Neuronal stem cell (in vitro differentiated cells): ENCODE results near the gene CRB3.

Experiments used
- DNase-seq: peaks from one replicate; pipeline ENCODE4 v3.0.0-alpha.2; 2013; ENCODE audit warnings: low spot score
- H2AFZ ChIP-seq: one replicate; pipeline ENCODE4 v1.6.1; 2013; ENCODE audit warnings: mild to moderate bottlenecking, low read length, inconsistent platforms
- H2AK5ac ChIP-seq: 2 replicates; pipeline ENCODE4 v1.6.1; 2013; ENCODE audit warnings: low read depth, mild to moderate bottlenecking, inconsistent platforms, low read length, moderate library complexity, mixed read lengths
- H2BK120ac ChIP-seq: 2 replicates; pipeline ENCODE4 v1.6.1; 2013; ENCODE audit warnings: low read depth, mild to moderate bottlenecking, inconsistent platforms, low read length, moderate library complexity, mixed read lengths
- H2BK12ac ChIP-seq: one replicate; pipeline ENCODE4 v1.6.1; 2013; ENCODE audit warnings: low read length, inconsistent platforms
- H2BK15ac ChIP-seq: 2 replicates; pipeline ENCODE4 v1.6.1; 2013; ENCODE audit warnings: mild to moderate bottlenecking, low read length, inconsistent platforms, mixed read lengths
- H2BK5ac ChIP-seq: one replicate; pipeline ENCODE4 v1.6.1; 2013; ENCODE audit warnings: inconsistent platforms, mild to moderate bottlenecking, low read length, moderate library complexity
- H3K14ac ChIP-seq: one replicate; pipeline ENCODE4 v1.6.1; 2013; ENCODE audit warnings: low read length, inconsistent platforms
- H3K18ac ChIP-seq: 2 replicates; pipeline ENCODE4 v1.6.1; 2013; ENCODE audit warnings: low read length, inconsistent platforms
- H3K23ac ChIP-seq: 2 replicates; pipeline ENCODE4 v1.6.1; 2013; ENCODE audit warnings: low read depth, mild to moderate bottlenecking, mixed read lengths, low read length, inconsistent platforms; ENCODE audit not compliant: poor library complexity
- H3K27ac ChIP-seq: replicated peaks from 3 replicates; pipeline ENCODE4 v1.5.1; 2013; ENCODE audit warnings: low read length, inconsistent platforms
- H3K27me3 ChIP-seq, 3 experiments: 2 replicates each; pipeline ENCODE4 v1.6.1; 2013; ENCODE audit warnings: low read length in 3 of 3, mild to moderate bottlenecking in 2 of 3, inconsistent platforms in 1 of 3, low read depth in 1 of 3, mixed read lengths in 1 of 3, moderate library complexity in 1 of 3; ENCODE audit not compliant: control insufficient read depth in 3 of 3, insufficient read depth in 3 of 3
- H3K36me3 ChIP-seq, 2 donors: replicated peaks in 1 of 2; 2 replicates each; pipeline ENCODE4 v1.6.1; 2013; ENCODE audit warnings: low read length in 2 of 2; ENCODE audit not compliant: control insufficient read depth in 2 of 2, insufficient read depth in 2 of 2
- H3K4ac ChIP-seq: 2 replicates; pipeline ENCODE4 v1.6.1; 2013; ENCODE audit warnings: inconsistent platforms, mild to moderate bottlenecking, low read length, moderate library complexity
- H3K4me1 ChIP-seq, 2 donors: 1 replicate in 1 of 2; 2 replicates in 1 of 2; pipeline ENCODE4 v1.6.1; 2013; ENCODE audit warnings: low read length in 2 of 2, low read depth in 1 of 2; ENCODE audit not compliant: control insufficient read depth in 2 of 2, insufficient read depth in 1 of 2
- H3K4me2 ChIP-seq: one replicate; pipeline ENCODE4 v1.6.1; 2013; ENCODE audit warnings: mild to moderate bottlenecking, low read length, inconsistent platforms; ENCODE audit not compliant: insufficient read depth, poor library complexity, severe bottlenecking
- H3K4me3 ChIP-seq, 2 donors: 2 replicates each; pipeline ENCODE4 v1.5.1; 2013; ENCODE audit warnings: low read length in 2 of 2, mild to moderate bottlenecking in 2 of 2, inconsistent platforms in 1 of 2, moderate library complexity in 1 of 2
- H3K79me1 ChIP-seq: one replicate; pipeline ENCODE4 v1.6.1; 2013; ENCODE audit warnings: low read depth, mild to moderate bottlenecking, inconsistent platforms, low read length, moderate library complexity
- H3K9ac ChIP-seq: one replicate; pipeline ENCODE4 v1.6.1; 2013; ENCODE audit warnings: mild to moderate bottlenecking, low read depth, low read length, inconsistent platforms; ENCODE audit not compliant: poor library complexity
- H3K9me3 ChIP-seq, 2 donors: replicated peaks in 1 of 2; 2 replicates each; pipeline versions ENCODE3 to v1.6.1; 2013; ENCODE audit warnings: low read length in 2 of 2, mild to moderate bottlenecking in 2 of 2, inconsistent platforms in 1 of 2, low read depth in 1 of 2, mixed read lengths in 1 of 2, moderate library complexity in 1 of 2; ENCODE audit not compliant: control insufficient read depth in 2 of 2, insufficient read depth in 1 of 2
- H4K8ac ChIP-seq: one replicate; pipeline ENCODE4 v1.6.1; 2013; ENCODE audit warnings: low read depth, mild to moderate bottlenecking, inconsistent platforms, low read length, moderate library complexity
- H4K91ac ChIP-seq: one replicate; pipeline ENCODE4 v1.6.1; 2013; ENCODE audit warnings: low read length, low read depth, mild to moderate bottlenecking, inconsistent platforms; ENCODE audit not compliant: poor library complexity
- WGBS, 2 donors: extraction: QIAGEN DNeasy Blood & Tissue Kit; methylation state at CpG; one replicate each; pipeline ENCODE4 v1.1.7; 2013; ENCODE audit warnings: missing lambda C conversion rate in 2 of 2, mixed read lengths in 1 of 2; ENCODE audit not compliant: insufficient read length in 2 of 2, insufficient replicate concordance in 1 of 2; ENCODE audit errors: extremely low coverage in 2 of 2; 5-methylcytosine and 5-hydroxymethylcytosine counted together

The CRB3 gene

DNA sequence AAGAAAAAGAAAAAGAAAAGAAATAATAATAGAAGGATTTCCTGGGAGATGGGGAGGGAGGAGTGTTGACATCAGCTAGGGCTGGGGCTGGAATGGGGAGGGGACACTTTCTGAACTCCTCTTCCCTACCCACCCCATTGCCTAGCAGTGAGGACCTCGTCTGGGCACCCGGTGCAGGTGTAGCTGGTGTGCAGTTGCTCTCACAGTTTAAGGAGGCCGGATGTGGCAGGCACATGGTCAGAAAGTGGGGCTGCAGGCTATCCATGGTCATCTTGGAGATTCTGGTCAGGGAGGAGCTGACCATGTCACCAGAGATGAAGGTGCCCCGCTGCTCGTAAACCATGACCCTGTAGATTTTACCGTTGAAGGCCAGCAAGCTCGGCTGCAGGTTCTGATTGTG, 46.5 kb downstream of the CRB3 start:
- Histone ChIP-seq H3K9ac (no peak overlapping the region), H4K91ac (no peak overlapping the region), H3K4me1 (peaks cover 0 to 3% of the 10 kb centered on the region in 2 donors), H3K79me1 (no peaks in the 10 kb centered on the region), H3K18ac (no peak overlapping the region), H2BK15ac (no peak overlapping the region), H3K23ac (no peak overlapping the region), H3K36me3 (no peaks in the 10 kb centered on the region), H3K4ac (no peak overlapping the region), H3K27ac (no peak overlapping the region), H3K4me2 (no peak overlapping the region), H4K8ac (no peak overlapping the region), H2AFZ (no peak overlapping the region), H3K4me3 (no peak overlapping the region), H2BK12ac (no peak overlapping the region), H2BK120ac (no peak overlapping the region), H3K9me3 (no peaks in the 10 kb centered on the region), H3K14ac (no peak overlapping the region), H2AK5ac (no peak overlapping the region), H3K27me3 (no peaks in the 10 kb centered on the region), H2BK5ac (no peak overlapping the region)
- WGBS, 2 donors: no CpG with 5 or more reads among the region's 7 CpGs
- DNase-seq: no peak

GRCh38 chr19:6514089-6514488, 50.0 kb downstream of the CRB3 start:
- Histone ChIP-seq H2BK5ac (no peak overlapping the region), H2BK12ac (no peak overlapping the region), H3K27me3 (peaks cover 0 to 4% (median 0%) of the 10 kb centered on the region in 3 experiments), H4K91ac (no peak overlapping the region), H3K79me1 (no peaks in the 10 kb centered on the region), H3K4me3 (no peak overlapping the region), H3K9me3 (no peaks in the 10 kb centered on the region), H3K4me2 (no peak overlapping the region), H2BK15ac (no peak overlapping the region), H3K36me3 (no peaks in the 10 kb centered on the region), H2AK5ac (peak overlapping the region; percentile 76), H2AFZ (no peak overlapping the region), H4K8ac (no peak overlapping the region), H2BK120ac (no peak overlapping the region), H3K14ac (no peak overlapping the region), H3K18ac (no peak overlapping the region), H3K4ac (no peak overlapping the region), H3K23ac (no peak overlapping the region), H3K4me1 (peaks cover 3 to 5% of the 10 kb centered on the region in 2 donors), H3K27ac (no peak overlapping the region), H3K9ac (no peak overlapping the region)
- no CpG with 5 or more reads among the region's 9 CpGs for WGBS, 2 donors
- no peak for DNase-seq

- peak overlapping the region; percentile 24 for H3K9ac ChIP-seq
- H3K36me3 ChIP-seq: no peaks in the 10 kb centered on the region
- no peak overlapping the region for H2BK12ac ChIP-seq
- H3K27ac ChIP-seq: no peak overlapping the region
- no peak overlapping the region for H2BK120ac ChIP-seq
- H3K4ac ChIP-seq: no peak overlapping the region
- H3K79me1 ChIP-seq: no peaks in the 10 kb centered on the region
- no peak overlapping the region for H3K14ac ChIP-seq
- no peak overlapping the region for H2AFZ ChIP-seq
- H3K23ac ChIP-seq: peak overlapping the region; percentile 65
- no peak overlapping the region for H4K8ac ChIP-seq
- H2BK5ac ChIP-seq: no peak overlapping the region
- H3K4me3 ChIP-seq: no peak overlapping the region
- peak overlapping the region; percentile 59 for H3K18ac ChIP-seq
- H2BK15ac ChIP-seq: peak overlapping the region; percentile 95
- no CpG with 5 or more reads among the region's 15 CpGs for WGBS, 2 donors
- no peak overlapping the region for H4K91ac ChIP-seq
- peaks cover 0 to 4% (median 0%) of the 10 kb centered on the region in 3 experiments for H3K27me3 ChIP-seq
- no peaks in the 10 kb centered on the region for H3K9me3 ChIP-seq
- peak overlapping the region; percentile 91 for H2AK5ac ChIP-seq
- H3K4me1 ChIP-seq: peaks cover 0 to 5% of the 10 kb centered on the region in 2 donors
- DNase-seq: no peak
- no peak overlapping the region for H3K4me2 ChIP-seq
These were observed 51.0 kb downstream of the CRB3 start for GRCh38 chr19:6514926-6515544.

- peak overlapping the region; percentile 42 to 77 for H3K4me3 ChIP-seq
- no peak overlapping the region for H2AK5ac ChIP-seq
- H3K14ac ChIP-seq: peak overlapping the region; percentile 59
- H3K27me3 ChIP-seq: peaks cover 0 to 4% (median 0%) of the 10 kb centered on the region in 3 experiments
- WGBS, 2 donors: no CpG with 5 or more reads among the region's 26 CpGs
- peak; percentile 94 for DNase-seq
- H3K4me1 ChIP-seq: peaks cover 0 to 5% of the 10 kb centered on the region in 2 donors
- no peak overlapping the region for H3K4ac ChIP-seq
- peak overlapping the region; percentile 40 for H3K18ac ChIP-seq
- H3K23ac ChIP-seq: peak overlapping the region; percentile 58
- H3K9me3 ChIP-seq: no peaks in the 10 kb centered on the region
- H2BK15ac ChIP-seq: no peak overlapping the region
- H2BK12ac ChIP-seq: no peak overlapping the region
- no peak overlapping the region for H4K8ac ChIP-seq
- peak overlapping the region; percentile 6 for H2BK5ac ChIP-seq
- peak overlapping the region; percentile 96 for H3K4me2 ChIP-seq
- H4K91ac ChIP-seq: no peak overlapping the region
- no peak overlapping the region for H3K27ac ChIP-seq
- no peaks in the 10 kb centered on the region for H3K36me3 ChIP-seq
- peak overlapping the region; percentile 88 for H3K9ac ChIP-seq
- H3K79me1 ChIP-seq: no peaks in the 10 kb centered on the region
- H2BK120ac ChIP-seq: no peak overlapping the region
- H2AFZ ChIP-seq: peak overlapping the region; percentile 87
These were observed 52.1 kb downstream of the CRB3 start for GRCh38 chr19:6516018-6516658.
